Measurements from ENCODE around the gene CD74. TPM values are rescaled to one million over a fixed set of nuclear protein-coding genes. Genes with fewer than 3 reads are reported as not detected.
A peak's percentile ranks its signal among the peaks of the same experiment; 100 is the strongest.

Gene CD74
- total RNA-seq, 4 donors from 2014 or later = 91.0 to 1,037 (median 261) TPM

DNA sequence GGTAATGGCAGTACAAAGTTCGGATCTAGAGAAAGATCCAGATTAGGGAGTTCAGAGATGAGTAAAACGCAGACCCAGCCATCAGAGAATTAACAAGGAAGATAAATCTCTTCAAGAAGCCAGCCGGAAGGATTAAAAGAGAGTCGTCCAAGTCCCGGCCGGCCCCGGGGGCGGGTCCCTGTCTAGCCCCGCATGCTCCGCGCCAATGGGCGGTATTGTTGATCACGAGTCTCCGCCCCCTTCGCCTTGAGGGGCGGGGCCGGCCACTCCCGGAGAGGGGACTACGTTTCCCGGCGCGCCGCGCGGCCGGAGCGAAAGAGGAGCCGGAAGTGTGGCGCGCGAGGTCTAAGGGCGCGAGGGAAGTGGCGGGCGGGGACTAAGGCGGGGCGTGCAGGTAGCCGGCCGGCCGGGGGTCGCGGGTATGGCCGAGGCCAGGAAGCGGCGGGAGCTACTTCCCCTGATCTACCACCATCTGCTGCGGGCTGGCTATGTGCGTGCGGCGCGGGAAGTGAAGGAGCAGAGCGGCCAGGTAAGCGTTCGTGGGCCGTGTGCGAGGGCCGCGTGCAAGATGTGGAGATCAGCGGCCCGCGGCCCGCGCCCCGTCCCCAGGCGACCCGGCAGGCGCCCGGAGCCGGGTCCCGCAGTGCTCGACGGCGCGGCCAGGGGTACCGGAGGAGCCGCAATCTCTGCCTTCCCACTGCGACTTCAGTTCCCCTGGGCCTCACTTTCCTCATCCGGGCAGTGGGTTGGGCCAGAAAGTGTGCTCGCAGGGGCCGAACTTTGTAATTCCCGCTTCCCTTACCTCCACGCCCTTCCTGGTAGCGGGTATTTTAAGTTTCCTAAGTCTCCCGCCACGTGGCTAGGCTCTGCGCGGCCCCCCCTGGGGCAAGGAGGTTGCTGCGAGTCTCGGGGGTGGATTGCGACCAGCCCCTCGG lies 55.1 kb downstream of the CD74 start, which contains the start of gene TCOF1:
TSS of gene TCOF1 (plus strand) at position 372 of the 935 bp plus-strand sequence. CDS start at position 422, 50 bp downstream.
- no peaks in the 10 kb centered on the region for H3K27me3 ChIP-seq
- 0 to 1% methylated on average over 12 to 51 of the region's 90 CpGs for WGBS, 2 donors
- intact Hi-C loops (cut with DNase I) = loop anchor here (10.0 kb wide), 1 partner anchor 83 kb away; no protein-coding TSS in a partner anchor
- peak within 1 kb of the TSS; percentile 64 to 83 (median 75) for H3K27ac ChIP-seq
- H3K4me3 ChIP-seq = peak within 1 kb of the TSS; percentile 62 to 83 (median 74)
- H3K36me3 ChIP-seq = peaks cover 0 to 29% (median 5%) of the 10 kb centered on the region in 3 donors
- DNase-seq = peak; percentile 91
- H3K4me1 ChIP-seq = peaks cover 12 to 27% (median 15%) of the 10 kb centered on the region in 3 donors
- peak in 1 of 4 donors; percentile 42 for TF ChIP-seq POLR2A (IDR thresholded peaks at IDR 0.05)
- TF ChIP-seq, protein P1, sequence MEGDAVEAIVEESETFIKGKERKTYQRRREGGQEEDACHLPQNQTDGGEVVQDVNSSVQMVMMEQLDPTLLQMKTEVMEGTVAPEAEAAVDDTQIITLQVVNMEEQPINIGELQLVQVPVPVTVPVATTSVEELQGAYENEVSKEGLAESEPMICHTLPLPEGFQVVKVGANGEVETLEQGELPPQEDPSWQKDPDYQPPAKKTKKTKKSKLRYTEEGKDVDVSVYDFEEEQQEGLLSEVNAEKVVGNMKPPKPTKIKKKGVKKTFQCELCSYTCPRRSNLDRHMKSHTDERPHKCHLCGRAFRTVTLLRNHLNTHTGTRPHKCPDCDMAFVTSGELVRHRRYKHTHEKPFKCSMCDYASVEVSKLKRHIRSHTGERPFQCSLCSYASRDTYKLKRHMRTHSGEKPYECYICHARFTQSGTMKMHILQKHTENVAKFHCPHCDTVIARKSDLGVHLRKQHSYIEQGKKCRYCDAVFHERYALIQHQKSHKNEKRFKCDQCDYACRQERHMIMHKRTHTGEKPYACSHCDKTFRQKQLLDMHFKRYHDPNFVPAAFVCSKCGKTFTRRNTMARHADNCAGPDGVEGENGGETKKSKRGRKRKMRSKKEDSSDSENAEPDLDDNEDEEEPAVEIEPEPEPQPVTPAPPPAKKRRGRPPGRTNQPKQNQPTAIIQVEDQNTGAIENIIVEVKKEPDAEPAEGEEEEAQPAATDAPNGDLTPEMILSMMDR (IDR thresholded peaks at IDR 0.05) = no peak
- H3K9me3 ChIP-seq = no peaks in the 10 kb centered on the region

DNA sequence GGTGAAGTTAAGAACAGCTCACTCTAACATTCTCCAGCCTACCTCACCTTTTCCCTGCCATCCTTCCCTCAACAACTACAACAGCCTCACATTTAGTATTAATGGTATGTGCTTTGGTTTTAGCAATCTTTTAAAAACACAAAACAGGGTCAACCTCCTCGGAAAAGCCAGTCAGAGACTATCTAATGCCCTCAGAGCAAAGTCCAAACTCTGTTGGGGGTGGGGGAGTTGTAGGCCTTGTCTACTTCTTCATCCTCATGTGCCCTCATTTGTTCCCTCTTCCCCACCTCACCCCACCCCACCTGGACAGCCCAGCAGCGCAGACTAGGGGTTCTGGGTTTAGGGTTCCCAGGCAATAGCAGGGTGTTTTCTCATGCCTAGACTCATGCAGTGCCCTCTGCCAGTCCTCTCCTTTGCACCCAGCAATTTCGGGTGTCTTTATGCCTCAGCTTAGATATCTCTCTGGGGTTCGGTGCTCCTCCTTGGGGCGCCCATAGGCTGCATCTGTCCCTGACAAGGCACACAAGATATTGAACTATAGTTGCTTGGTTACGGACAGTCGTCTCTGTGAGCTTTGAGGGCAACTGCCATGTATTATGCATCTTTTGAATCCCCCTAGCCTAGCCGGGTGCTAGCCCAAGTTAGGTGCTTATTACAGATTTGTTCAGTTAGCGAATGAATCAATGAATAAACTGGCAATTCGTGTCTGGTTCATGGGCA lies 56.0 kb downstream of the CD74 start:
- Histone ChIP-seq H3K27me3 (no peaks in the 10 kb centered on the region), H3K27ac (peak overlapping the region in 3 of 4 donors; percentile 48 to 83 (median 67)), H3K4me1 (peaks cover 12 to 27% (median 15%) of the 10 kb centered on the region in 3 donors), H3K36me3 (peaks cover 0 to 20% (median 1%) of the 10 kb centered on the region in 3 donors), H3K9me3 (no peaks in the 10 kb centered on the region), H3K4me3 (peak overlapping the region; percentile 62 to 83 (median 74))
- intact Hi-C loops (cut with DNase I) = loop anchor here (10.0 kb wide), 1 partner anchor 82 kb away; no protein-coding TSS in a partner anchor
- no peak for DNase-seq
- TF ChIP-seq, protein P1 (IDR thresholded peaks at IDR 0.05) = no peak
- TF ChIP-seq POLR2A (IDR thresholded peaks at IDR 0.05) = no peak
- 54 to 59% methylated on average over 7 to 10 of the region's 10 CpGs for WGBS, 2 donors

DNA sequence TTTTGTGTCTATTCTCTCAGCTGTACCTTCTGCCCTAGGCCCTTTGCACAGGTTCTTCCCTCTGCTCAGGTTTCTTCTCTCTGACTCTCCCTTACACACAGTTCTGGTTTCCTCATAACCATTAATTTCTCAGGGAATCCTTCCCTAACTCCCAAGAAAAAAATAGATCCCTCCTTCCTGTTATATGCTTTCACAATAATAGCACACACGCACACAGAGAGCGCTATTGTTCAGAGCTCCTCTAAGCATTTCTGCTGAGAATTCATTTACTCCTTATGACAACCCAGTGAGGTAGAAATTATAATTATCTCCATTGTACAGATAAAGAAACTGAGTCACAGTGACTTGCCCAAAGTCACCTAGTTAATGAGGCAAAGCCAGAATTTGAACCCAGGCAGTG lies 56.9 kb downstream of the CD74 start:
- Histone ChIP-seq H3K4me1 (peaks cover 12 to 31% (median 15%) of the 10 kb centered on the region in 3 donors), H3K9me3 (no peaks in the 10 kb centered on the region), H3K27me3 (no peaks in the 10 kb centered on the region), H3K27ac (no peak overlapping the region), H3K4me3 (no peak overlapping the region), H3K36me3 (peaks cover 0 to 11% (median 0%) of the 10 kb centered on the region in 3 donors)
- no peak for DNase-seq
- TF ChIP-seq, protein P1 (IDR thresholded peaks at IDR 0.05) = no peak
- no peak for TF ChIP-seq POLR2A (IDR thresholded peaks at IDR 0.05)
- intact Hi-C loops (cut with DNase I) = loop anchor here (10.0 kb wide), 1 partner anchor 81 kb away; no protein-coding TSS in a partner anchor
- 83 to 96% methylated on average over 2 of the region's 2 CpGs for WGBS, 2 donors

DNA sequence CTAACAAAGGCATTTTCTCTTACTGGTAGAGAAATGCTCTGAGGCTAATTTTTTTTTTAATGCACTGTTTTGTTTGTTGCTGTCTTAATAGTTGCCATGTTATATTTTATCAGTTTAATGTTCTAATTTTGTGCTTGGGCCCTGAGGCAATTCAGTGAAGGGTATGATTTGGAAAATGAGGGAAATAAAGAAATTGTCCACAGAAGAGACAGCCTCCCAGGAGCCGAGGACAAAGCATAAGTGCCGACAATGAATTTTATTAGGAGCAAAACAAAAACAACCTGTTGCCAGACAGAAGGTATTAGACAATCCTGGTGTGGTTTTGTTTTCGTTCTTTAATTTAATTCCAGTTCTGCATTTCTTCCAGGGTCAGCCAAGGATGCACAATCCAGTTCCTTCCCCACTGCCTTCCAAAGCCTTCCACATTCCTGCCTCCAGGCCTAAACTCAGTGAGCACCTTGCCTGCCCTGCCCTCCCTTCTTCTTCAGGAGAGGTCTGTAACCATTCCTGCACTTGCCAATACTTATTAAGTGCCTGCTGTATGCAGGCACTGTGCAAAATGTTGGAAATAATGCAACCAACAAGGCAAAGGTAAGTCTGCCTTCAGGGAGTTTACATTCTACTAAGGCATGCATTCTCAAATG lies 59.6 kb downstream of the CD74 start:
- 76 to 88% methylated on average over 3 of the region's 3 CpGs for WGBS, 2 donors
- Histone ChIP-seq H3K36me3 (no peaks in the 10 kb centered on the region), H3K27me3 (no peaks in the 10 kb centered on the region), H3K9me3 (no peaks in the 10 kb centered on the region), H3K4me3 (no peak overlapping the region), H3K4me1 (peaks cover 3 to 21% (median 7%) of the 10 kb centered on the region in 3 donors), H3K27ac (no peak overlapping the region)
- no peak for DNase-seq
- TF ChIP-seq, protein P1 (IDR thresholded peaks at IDR 0.05) = no peak
- no peak for TF ChIP-seq POLR2A (IDR thresholded peaks at IDR 0.05)
- intact Hi-C loops (cut with DNase I) = loop anchor here (10.0 kb wide), 1 partner anchor 78 kb away; no protein-coding TSS in a partner anchor

All from esophagus squamous epithelium (tissue), 5 donors.